GM19395 (cell line): ENCODE results near the gene C1RL.
"Not testable (repeated sequence)": the region's sequence is repeated elsewhere in the genome, so short reads cannot be mapped to it uniquely, and the experiment has no call there.

Experiments
- ATAC-seq: cut with Tn5 transposase; IDR thresholded peaks from one replicate; pipeline ENCODE4 v1.9.1; 2021; ENCODE audit warnings: mild to moderate bottlenecking, moderate library complexity; ENCODE audit not compliant: unreplicated experiment

C1RL gene

DNA sequence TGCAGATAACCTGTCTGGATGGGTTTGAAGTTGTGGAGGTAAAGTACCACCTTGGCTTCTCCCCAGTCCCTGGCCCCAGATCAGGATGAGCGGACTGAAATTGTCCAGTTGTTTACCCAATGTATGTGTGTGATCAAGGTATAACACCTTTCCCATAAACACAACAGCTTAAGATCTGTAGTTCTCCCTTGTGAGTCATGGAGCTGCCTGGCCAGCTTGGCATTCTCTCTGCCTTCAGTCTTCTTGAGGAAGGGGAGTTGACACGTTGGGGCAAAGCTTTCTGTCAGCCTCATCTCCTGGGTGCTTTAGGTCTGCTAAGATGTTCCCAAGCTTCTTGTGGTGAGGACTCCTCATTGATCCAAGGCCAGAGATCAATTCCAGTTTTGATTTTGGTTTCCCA lies 42.4 kb downstream of the C1RL start:
- ATAC-seq, result no peak

DNA sequence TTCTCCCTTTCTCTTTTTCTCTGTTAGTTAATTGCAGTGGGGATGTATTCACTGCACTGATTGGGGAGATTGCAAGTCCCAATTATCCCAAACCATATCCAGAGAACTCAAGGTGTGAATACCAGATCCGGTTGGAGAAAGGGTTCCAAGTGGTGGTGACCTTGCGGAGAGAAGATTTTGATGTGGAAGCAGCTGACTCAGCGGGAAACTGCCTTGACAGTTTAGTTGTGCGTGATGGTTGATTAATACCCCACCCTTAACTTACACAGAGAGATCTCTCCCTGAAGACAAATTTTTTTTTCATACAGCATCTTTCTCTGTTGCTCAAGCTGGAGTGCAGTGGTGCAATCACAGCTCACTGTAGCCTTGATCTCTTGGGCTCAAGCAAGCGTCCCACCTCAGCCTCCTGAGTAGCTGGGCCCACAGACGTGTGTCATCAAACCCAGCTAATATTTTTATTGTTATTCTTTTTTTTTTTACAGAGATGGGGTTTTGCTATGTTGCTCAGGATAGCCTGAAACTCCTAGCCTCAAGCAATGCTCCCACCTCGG lies 43.9 kb downstream of the C1RL start:
- ATAC-seq, result no peak

DNA sequence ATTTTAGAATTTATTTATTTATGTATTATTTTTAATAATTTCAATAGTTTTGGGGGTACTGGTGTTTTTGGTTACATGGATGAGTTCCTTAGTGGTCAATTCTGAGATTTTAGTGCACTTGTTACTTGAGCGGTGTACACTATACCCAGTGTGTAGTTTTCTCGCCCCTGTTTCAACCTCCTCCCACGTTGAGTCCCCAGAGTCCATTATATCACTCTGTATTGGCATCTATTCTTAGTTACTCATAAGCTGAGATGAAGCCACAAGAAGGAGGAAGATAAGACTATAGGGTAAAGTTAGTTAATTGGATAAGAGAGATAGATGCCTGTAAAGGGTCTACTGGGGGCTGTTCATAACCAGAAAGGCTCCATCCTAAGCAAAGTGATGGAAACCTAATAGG lies 44.5 kb downstream of the C1RL start:
- ATAC-seq, result no peak

DNA sequence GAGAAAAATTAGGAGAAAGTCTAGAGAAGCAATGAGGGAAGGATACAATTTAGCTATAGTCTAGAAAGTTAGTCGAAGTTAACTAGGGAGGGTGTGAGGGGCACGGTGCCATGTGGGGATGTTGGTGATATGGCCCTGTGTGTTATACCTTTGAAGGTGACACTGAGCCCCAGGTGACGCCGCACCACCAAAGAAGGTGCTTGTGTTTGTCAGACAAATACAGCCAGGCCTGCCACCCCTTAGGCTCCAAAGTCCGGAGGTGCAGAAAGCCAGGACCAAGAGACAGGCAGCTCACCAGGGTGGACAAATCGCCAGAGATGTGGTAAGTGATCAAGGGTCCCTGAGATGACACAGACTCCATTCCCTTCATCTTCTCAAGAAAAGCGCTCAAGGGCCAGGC lies 47.4 kb downstream of the C1RL start:
- ATAC-seq, result no peak

DNA sequence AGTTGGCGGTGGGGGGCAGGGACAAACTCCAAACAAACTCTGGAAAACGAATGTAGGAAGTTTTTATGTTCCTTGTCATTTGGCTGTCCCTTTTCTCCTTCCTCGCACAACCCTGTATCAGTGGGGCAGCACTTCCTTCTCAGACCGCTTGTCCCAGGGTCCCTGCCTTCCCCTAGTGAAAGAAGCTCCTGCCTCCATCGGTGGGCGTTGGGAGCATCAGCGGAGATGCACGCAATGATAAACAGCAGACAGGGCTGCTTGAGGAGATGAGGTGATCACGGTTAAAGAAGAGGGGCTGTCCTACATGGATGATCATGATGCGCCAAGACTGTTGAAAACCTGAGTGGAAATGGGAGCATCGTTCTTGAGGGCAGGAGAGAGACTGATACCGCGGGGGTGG lies 47.9 kb downstream of the C1RL start:
- no peak for ATAC-seq

DNA sequence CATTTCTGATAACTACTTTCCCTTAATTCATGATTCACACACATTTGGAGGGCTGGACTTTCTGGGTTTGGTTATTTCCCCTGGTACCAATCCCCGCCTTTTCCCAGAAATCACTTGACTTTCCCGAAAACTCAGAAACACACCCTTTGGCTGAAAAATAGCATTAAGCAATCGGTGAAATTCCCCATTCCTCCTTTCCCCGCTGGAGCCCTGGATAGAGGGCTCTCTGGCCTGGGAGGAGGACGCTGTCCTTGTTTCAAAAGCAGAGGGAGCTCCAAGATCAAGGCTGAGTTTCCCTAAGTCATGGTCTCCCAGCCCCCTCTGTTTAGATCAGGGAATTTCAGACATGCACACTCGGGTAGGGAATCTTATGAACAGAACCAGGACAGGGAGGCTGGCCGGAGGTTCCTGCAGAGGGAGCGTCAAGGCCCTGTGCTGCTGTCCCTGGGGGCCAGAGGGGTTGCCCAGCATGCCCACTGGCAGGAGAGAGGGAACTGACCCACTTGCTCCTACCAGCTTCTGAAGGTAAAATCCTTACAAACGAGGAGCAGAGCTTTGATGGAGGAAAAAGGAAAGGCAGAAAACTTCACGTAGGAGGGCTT lies 48.6 kb downstream of the C1RL start, which contains the start of gene C1S:
C1S (plus strand) TSS at position 366 of the 602 bp plus-strand sequence. CDS start 1,195 bp downstream, outside the sequence.
- ATAC-seq, result no peak

DNA sequence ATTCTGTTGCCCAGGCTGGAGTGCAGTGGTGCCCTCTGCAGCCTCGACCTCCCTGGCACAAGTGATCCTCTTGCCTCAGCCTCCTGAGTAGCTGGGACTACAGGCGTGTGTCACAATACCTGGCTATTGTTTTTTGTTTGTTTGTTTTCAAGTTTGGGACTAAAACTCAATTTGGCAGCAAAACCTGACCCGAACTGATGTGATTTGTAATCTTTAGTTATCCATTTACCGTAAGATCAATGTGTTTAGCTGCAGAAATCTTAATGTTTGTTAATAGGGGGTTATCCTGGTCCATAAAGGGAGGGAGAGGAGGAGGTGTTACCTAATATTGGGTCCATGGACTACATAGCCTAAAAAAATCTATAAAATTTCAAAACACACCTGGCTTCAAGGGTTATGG lies 49.2 kb downstream of the C1RL start:
- no peak for ATAC-seq

DNA sequence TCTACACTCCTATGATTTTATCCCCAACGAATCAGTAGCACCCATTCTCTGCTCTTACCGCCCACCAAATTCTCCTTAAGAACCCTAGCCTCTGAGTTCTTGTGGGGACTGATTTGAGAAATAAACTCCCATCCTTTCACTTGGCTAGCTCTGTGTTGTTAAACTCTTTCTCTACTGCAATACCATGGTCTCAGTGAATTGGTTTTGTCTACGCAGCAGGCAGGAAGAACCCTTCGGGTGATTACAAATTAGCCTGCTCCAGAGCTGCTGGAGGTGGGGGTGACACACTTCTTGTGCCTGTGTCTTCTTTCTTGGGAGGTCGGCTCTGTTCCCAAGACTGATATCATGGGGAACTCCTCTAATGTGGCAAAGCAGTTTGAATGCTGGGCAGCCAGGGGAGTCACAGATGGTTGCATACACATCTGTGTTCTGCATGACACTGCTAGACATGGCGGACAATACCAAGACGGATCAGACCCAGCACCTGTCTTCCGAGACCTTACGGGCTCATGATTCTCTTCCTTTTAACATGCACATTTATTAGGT lies 50.1 kb downstream of the C1RL start:
- no peak for ATAC-seq

DNA sequence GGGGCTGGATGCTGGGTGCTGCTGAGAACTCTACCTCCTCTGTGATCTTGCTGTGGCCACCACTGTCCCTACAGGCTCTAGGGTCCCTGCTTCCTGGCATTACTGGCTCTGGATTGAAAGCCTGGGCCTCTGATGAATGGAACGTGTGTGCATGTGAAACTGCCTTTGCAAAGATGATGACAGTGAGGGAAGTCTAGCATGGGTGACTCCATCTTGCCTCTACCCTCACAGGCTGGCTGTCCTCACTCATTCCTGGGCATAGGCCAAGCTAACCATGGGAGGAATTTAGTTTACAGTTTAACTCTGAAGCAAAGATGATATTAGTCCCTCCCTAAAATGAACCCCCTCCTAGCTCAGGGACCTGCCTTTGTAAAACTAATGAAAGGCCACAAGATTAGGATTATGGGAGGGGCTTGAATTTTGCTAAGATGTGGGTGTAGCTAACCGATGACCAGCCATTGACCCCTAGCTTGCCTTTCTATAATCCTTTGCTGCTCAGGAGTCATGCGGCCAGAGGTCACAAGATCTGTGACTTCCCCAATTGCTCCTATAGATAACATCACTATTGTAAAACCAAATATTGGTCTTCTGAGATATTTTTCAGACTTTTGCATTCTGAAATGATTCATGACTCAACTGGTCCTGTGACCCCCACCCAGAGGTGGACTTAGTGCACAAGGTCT lies 50.7 kb downstream of the C1RL start:
- no peak for ATAC-seq

DNA sequence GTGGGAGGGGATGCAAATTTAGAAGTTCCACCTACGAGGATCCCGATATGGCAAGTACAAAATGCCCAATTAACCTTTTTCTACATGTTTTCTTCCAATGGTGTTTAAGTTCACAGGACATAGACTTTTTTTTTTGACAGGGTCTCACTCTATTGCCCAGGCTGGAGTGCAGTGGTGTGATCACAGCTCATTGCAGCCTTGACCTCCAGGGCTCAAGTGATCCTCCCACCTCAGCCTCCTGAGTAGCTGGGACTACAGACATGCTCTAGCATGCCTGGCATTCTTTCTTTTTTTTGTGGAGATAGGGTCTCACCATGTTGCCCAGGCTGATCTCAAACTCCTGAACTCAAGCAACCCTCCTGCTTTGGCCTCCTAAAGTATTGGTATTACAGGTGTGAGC lies 53.3 kb downstream of the C1RL start:
- not testable (repeated sequence) for ATAC-seq

DNA sequence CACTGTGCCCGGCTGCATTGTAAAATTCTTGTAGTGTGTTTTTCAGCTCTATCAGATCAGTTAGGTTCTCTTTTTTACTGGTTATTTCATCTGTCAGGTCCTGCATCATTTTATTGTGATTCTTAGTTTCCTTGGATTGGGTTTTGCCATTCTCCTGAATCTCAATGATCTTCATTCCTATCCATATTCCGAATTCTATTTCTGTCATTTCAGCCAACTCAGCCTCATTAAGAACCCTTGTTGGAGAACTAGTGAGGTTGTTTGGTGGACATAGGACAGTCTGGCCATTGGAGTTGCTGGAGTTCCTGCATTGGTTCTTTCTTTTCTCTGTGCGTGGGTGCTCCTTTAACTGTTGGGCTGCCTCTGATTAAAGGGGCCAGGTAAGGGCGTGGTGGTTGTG lies 54.1 kb downstream of the C1RL start:
- ATAC-seq, result no peak

DNA sequence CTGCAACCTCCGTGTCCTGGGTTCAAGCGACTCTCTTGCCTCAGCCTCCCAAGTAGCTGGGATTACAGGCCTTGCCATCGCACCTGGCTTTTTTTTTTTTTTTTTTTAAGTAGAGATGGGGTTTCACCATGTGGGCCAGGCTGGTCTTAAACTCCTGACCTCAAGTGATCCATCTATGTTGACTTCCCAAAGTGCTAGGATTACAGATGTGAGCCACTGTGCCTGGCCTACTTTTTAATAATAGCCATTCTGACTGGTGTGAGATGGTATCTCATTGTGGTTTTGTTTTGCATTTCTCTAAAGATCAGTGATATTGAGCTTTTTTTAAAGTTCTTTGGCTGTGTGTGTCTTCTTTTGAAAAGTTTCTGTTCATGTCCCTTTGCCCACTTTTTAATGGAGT lies 59.0 kb downstream of the C1RL start:
- ATAC-seq, result not testable (repeated sequence)

DNA sequence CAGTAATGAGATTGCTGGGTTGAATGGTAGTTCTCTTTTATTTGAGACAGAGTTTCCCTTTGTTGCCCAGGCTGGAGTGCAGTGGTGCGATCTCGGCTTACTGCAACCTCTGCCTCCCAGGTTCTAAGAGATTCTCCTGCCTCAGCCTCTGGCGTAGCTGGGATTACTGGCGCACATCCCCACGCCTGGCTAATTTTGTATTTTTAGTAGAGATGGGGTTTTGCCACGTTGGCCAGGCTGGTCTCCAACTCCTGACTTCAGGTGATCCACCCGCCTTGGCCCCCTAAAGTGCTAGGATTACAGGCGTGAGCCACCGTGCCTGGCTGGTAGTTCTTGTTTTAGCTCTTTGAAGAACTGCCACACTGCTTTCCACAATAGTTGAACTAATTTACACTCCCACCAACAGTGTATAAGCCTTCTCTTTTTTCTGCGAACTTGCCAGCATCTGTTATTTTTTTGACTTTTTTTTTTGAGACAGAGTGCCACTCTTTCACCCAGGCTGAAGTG lies 59.5 kb downstream of the C1RL start:
- ATAC-seq, result not testable (repeated sequence)

DNA sequence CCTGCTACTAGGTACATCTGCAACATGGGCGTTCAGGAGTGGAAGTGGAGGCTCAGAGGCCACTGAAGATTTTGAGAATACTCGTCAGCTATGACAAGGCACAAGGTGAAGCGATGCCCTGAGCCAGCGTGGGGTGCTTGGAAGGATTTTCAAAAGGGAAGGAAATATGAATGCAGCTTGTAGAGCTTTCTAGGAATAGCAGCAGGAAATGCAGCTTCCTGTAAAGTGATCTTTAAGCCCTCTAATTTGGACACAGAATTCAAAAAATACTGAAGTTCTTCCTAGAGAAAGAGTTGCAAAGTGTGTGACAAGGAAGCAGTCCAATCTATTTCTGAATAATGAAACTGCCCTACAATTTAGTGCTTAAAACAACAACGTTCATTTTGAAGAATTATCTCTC lies 61.7 kb downstream of the C1RL start:
- no peak for ATAC-seq

DNA sequence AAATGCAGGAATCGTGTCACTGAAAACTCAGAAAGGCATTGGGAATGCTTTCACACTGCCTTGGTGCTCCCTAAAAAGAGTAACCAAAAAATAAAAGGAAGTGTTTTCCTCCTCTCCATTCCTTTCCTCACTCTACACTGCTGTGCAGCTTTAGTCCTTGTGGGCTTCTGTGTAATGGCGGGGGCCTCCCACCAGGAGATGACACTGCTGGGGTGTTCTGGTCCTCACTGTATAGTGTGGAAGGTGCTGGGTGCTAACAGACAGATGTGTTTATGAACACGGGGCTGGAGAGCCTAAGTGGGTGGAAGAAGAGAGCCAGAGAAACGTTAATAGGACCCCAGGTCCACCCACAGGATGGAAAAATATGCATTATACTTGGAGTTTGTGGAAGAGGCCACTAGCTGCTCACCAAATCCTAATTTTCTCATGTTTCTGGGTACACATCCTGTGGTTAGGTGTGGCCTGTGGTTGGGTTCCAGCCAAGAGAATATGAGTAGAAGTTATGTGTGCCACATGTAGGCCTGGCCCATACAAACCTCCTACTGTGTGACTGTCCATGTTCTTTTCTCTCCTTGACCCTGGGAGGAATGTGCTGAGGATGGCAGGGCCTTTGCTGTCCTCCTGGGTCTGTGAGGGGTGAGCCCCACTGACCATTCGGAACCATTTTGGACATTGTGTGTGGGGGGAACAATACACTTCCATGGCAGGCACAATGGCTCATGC lies 62.5 kb downstream of the C1RL start:
- ATAC-seq, result no peak

DNA sequence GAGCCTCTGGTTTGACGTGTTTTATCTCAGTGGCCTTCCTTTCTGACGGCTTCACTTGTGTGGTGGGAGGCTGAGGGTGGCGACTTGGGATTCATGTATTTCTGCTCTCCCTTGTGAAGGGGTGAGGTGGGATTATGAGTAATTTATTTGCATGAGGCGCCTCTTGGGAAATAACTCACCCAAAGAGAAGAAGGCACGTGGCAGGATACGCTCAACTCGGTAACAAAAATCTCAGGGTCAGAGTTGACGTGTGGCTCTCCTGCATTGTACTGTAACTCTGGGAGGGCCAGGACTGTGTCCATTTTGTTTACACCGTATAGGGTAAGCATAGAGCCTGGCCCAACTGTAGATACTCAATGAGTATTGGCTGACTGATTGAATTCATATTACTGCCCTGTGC lies 63.1 kb downstream of the C1RL start:
- no peak for ATAC-seq
